Measurements from ENCODE around the gene ANXA10.
A peak's percentile ranks its signal among the peaks of the same experiment; 100 is the strongest.

Gene ANXA10

GRCh38 chr4:168143601-168144000 lies 51.3 kb downstream of the ANXA10 start:
- H3K4me3 ChIP-seq (ENCODE audit: low read length), result no peak overlapping the region
- H3K27me3 ChIP-seq (ENCODE audit: control insufficient read depth, insufficient read depth, low read length), result no peaks in the 10 kb centered on the region
- no peak overlapping the region for H3K27ac ChIP-seq (ENCODE audit: low read depth, low read length)
- no peaks in the 10 kb centered on the region for H3K36me3 ChIP-seq (ENCODE audit: control insufficient read depth, insufficient read depth, low read length)
- H3K4me1 ChIP-seq (ENCODE audit: control insufficient read depth, insufficient read depth, low read length), result no peaks in the 10 kb centered on the region
- H3K9ac ChIP-seq (ENCODE audit: low read length), result no peak overlapping the region

DNA sequence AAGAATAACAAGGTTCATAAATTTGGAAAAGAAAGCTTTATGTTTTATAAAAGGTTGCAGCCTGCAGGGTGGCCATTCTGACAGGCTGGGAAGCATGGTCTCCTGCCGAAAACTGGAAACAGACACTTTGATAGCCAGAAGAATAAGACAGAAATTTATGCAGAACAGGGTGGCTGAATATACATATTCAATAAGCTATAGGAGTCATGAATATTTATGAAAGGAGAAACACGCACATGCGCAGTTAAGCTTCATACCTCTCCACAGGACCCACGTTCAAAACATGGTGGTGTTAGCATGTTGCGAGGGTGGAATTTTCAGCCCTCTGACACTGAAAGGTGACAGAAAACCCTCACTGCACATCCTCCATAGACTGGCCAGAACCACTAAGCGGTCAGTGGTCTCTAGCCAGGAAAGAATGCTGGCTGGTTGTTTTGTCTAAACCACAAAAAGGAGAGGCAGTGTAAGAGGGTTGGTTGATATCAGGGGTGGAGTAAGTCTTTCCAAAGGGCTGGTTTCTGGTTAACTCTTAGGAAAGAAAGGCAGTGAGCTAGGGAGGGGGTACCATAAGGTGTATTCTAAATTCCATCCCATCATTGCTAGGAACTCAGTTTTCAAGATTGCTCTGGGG lies 58.2 kb downstream of the ANXA10 start:
- Histone ChIP-seq H3K4me1 (ENCODE audit: control insufficient read depth, insufficient read depth, low read length) (no peaks in the 10 kb centered on the region), H3K27me3 (ENCODE audit: control insufficient read depth, insufficient read depth, low read length) (no peaks in the 10 kb centered on the region), H3K9ac (ENCODE audit: low read length) (no peak overlapping the region), H3K27ac (ENCODE audit: low read depth, low read length) (no peak overlapping the region), H3K4me3 (ENCODE audit: low read length) (no peak overlapping the region), H3K36me3 (ENCODE audit: control insufficient read depth, insufficient read depth, low read length) (no peaks in the 10 kb centered on the region)

- H3K9ac ChIP-seq (ENCODE audit: low read length), result no peak overlapping the region
- H3K27ac ChIP-seq (ENCODE audit: low read depth, low read length), result no peak overlapping the region
- no peaks in the 10 kb centered on the region for H3K4me1 ChIP-seq (ENCODE audit: control insufficient read depth, insufficient read depth, low read length)
- H3K27me3 ChIP-seq (ENCODE audit: control insufficient read depth, insufficient read depth, low read length), result no peaks in the 10 kb centered on the region
- no peak overlapping the region for H3K4me3 ChIP-seq (ENCODE audit: low read length)
- no peaks in the 10 kb centered on the region for H3K36me3 ChIP-seq (ENCODE audit: control insufficient read depth, insufficient read depth, low read length)
These were observed 59.0 kb downstream of the ANXA10 start for GRCh38 chr4:168151327-168151726.

DNA sequence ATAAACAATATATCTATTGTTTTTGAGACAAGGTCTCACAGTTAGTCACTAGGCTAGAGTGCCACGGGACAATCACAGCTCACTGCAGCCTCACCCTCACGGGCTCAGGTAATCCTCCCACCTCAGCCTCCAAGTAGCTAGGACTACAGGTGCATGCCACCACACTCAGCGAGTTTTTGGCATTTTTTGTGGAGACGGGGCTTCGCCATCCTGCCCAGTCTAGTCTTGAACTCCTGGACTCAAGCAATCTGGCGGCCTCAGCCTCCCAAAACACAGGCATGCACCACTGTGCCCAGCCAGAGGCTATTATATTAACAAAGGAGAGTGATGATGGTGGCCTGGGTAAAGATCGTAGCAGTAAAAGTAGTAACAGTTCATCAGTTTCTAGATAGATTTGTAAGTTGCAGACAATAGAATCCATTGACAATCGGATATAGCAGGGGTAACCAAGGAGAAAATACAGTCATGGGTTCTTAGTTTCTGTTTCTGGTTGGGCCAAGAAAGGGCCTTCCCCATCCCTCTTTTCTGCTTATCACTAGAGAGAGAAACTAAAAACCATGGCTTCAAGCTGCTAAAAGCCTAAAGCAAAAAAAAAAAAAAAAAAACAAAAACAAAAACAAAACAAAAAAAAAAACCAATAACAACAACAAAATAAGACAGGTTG lies 60.6 kb downstream of the ANXA10 start:
- Histone ChIP-seq H3K4me1 (ENCODE audit: control insufficient read depth, insufficient read depth, low read length) (no peaks in the 10 kb centered on the region), H3K9ac (ENCODE audit: low read length) (no peak overlapping the region), H3K36me3 (ENCODE audit: control insufficient read depth, insufficient read depth, low read length) (no peaks in the 10 kb centered on the region), H3K27ac (ENCODE audit: low read depth, low read length) (no peak overlapping the region), H3K4me3 (ENCODE audit: low read length) (no peak overlapping the region), H3K27me3 (ENCODE audit: control insufficient read depth, insufficient read depth, low read length) (no peaks in the 10 kb centered on the region)

DNA sequence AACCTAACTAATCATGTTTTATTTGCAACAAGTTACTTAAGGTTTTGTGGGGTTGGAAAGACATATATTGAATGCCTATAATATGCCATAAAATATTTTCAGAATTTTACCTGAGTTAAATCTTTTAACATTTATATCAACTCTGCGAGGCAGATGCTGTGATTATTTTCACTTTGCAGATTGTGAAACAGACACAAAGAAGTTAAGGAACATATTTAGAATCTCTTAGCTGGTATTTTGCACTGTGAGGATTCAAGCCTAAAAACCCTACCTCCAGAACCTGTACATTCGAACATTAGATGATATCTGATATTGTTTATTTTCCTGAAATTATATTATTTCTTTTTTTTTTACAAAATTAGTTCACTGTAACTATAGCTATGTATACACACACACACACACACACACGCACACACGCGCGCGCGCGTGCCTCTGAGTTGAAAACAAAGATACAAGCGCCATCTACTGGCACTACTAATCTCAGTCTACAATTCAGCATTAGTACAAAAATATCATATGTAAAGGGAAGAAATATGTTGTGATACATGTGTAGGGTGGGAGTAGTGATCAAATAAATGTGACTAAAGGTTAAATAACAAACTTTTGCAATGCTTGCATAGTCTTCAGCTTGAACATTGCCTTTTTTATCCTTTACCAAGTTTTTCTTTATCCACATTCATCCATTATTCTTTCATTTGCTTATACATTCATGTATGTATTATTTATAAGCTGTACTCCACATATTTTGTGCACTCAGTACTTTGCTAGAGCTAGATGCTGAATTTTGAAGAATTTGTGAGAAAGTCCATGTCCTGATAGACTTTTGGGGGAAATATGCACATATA lies 61.5 kb downstream of the ANXA10 start:
- H3K27ac ChIP-seq (ENCODE audit: low read depth, low read length), result no peak overlapping the region
- peak overlapping the region; percentile 2 for H3K4me3 ChIP-seq (ENCODE audit: low read length)
- no peaks in the 10 kb centered on the region for H3K4me1 ChIP-seq (ENCODE audit: control insufficient read depth, insufficient read depth, low read length)
- no peaks in the 10 kb centered on the region for H3K36me3 ChIP-seq (ENCODE audit: control insufficient read depth, insufficient read depth, low read length)
- H3K27me3 ChIP-seq (ENCODE audit: control insufficient read depth, insufficient read depth, low read length), result no peaks in the 10 kb centered on the region
- H3K9ac ChIP-seq (ENCODE audit: low read length), result no peak overlapping the region

GRCh38 chr4:168154546-168155277 lies 62.4 kb downstream of the ANXA10 start:
- H3K36me3 ChIP-seq (ENCODE audit: control insufficient read depth, insufficient read depth, low read length), result no peaks in the 10 kb centered on the region
- no peak overlapping the region for H3K4me3 ChIP-seq (ENCODE audit: low read length)
- no peaks in the 10 kb centered on the region for H3K4me1 ChIP-seq (ENCODE audit: control insufficient read depth, insufficient read depth, low read length)
- H3K27ac ChIP-seq (ENCODE audit: low read depth, low read length), result no peak overlapping the region
- H3K9ac ChIP-seq (ENCODE audit: low read length), result no peak overlapping the region
- H3K27me3 ChIP-seq (ENCODE audit: control insufficient read depth, insufficient read depth, low read length), result no peaks in the 10 kb centered on the region

- Histone ChIP-seq H3K27ac (ENCODE audit: low read depth, low read length) (no peak overlapping the region), H3K4me3 (ENCODE audit: low read length) (no peak overlapping the region), H3K27me3 (ENCODE audit: control insufficient read depth, insufficient read depth, low read length) (no peaks in the 10 kb centered on the region), H3K9ac (ENCODE audit: low read length) (no peak overlapping the region), H3K36me3 (ENCODE audit: control insufficient read depth, insufficient read depth, low read length) (no peaks in the 10 kb centered on the region), H3K4me1 (ENCODE audit: control insufficient read depth, insufficient read depth, low read length) (no peaks in the 10 kb centered on the region)
These were observed 70.3 kb downstream of the ANXA10 start for GRCh38 chr4:168162604-168163003.

DNA sequence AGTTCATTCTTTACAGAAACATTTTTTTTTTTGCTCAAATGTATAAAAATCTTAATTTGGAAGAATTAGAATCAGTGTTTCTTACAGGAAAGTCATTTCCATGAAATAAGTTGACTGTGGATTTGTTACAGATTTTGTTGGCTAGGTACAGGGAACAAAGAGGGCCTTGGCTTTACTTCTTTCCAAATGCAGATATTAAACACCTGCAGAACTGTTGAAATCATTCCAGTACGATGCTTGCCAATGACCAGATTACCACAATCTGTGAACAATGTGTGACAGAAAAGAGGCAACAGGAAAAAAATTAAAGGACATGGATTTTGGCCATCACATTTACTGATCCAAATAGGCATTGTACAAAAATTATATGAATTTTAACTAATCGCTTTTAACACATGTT lies 70.8 kb downstream of the ANXA10 start:
- Histone ChIP-seq H3K36me3 (ENCODE audit: control insufficient read depth, insufficient read depth, low read length) (no peaks in the 10 kb centered on the region), H3K4me1 (ENCODE audit: control insufficient read depth, insufficient read depth, low read length) (no peaks in the 10 kb centered on the region), H3K27ac (ENCODE audit: low read depth, low read length) (no peak overlapping the region), H3K4me3 (ENCODE audit: low read length) (no peak overlapping the region), H3K9ac (ENCODE audit: low read length) (no peak overlapping the region), H3K27me3 (ENCODE audit: control insufficient read depth, insufficient read depth, low read length) (no peaks in the 10 kb centered on the region)

- H3K4me3 ChIP-seq (ENCODE audit: low read length), result no peak overlapping the region
- H3K9ac ChIP-seq (ENCODE audit: low read length), result no peak overlapping the region
- no peaks in the 10 kb centered on the region for H3K27me3 ChIP-seq (ENCODE audit: control insufficient read depth, insufficient read depth, low read length)
- no peaks in the 10 kb centered on the region for H3K4me1 ChIP-seq (ENCODE audit: control insufficient read depth, insufficient read depth, low read length)
- H3K36me3 ChIP-seq (ENCODE audit: control insufficient read depth, insufficient read depth, low read length), result no peaks in the 10 kb centered on the region
- no peak overlapping the region for H3K27ac ChIP-seq (ENCODE audit: low read depth, low read length)
These were observed 71.7 kb downstream of the ANXA10 start for GRCh38 chr4:168164045-168164444.

- H3K4me1 ChIP-seq (ENCODE audit: control insufficient read depth, insufficient read depth, low read length), result no peaks in the 10 kb centered on the region
- no peak overlapping the region for H3K27ac ChIP-seq (ENCODE audit: low read depth, low read length)
- H3K4me3 ChIP-seq (ENCODE audit: low read length), result no peak overlapping the region
- H3K36me3 ChIP-seq (ENCODE audit: control insufficient read depth, insufficient read depth, low read length), result no peaks in the 10 kb centered on the region
- no peaks in the 10 kb centered on the region for H3K27me3 ChIP-seq (ENCODE audit: control insufficient read depth, insufficient read depth, low read length)
- H3K9ac ChIP-seq (ENCODE audit: low read length), result no peak overlapping the region
These were observed 72.7 kb downstream of the ANXA10 start for GRCh38 chr4:168164915-168165548.

GRCh38 chr4:168167714-168168284 lies 75.5 kb downstream of the ANXA10 start:
- H3K9ac ChIP-seq (ENCODE audit: low read length), result no peak overlapping the region
- no peaks in the 10 kb centered on the region for H3K4me1 ChIP-seq (ENCODE audit: control insufficient read depth, insufficient read depth, low read length)
- no peaks in the 10 kb centered on the region for H3K27me3 ChIP-seq (ENCODE audit: control insufficient read depth, insufficient read depth, low read length)
- H3K36me3 ChIP-seq (ENCODE audit: control insufficient read depth, insufficient read depth, low read length), result no peaks in the 10 kb centered on the region
- no peak overlapping the region for H3K27ac ChIP-seq (ENCODE audit: low read depth, low read length)
- H3K4me3 ChIP-seq (ENCODE audit: low read length), result no peak overlapping the region
